ENCODE results near the gene ZNHIT1.

The ZNHIT1 gene

GRCh38 chr7:101177644-101178043 lies 40.3 kb upstream of the ZNHIT1 start:
- TF ChIP-seq, protein P1, sequence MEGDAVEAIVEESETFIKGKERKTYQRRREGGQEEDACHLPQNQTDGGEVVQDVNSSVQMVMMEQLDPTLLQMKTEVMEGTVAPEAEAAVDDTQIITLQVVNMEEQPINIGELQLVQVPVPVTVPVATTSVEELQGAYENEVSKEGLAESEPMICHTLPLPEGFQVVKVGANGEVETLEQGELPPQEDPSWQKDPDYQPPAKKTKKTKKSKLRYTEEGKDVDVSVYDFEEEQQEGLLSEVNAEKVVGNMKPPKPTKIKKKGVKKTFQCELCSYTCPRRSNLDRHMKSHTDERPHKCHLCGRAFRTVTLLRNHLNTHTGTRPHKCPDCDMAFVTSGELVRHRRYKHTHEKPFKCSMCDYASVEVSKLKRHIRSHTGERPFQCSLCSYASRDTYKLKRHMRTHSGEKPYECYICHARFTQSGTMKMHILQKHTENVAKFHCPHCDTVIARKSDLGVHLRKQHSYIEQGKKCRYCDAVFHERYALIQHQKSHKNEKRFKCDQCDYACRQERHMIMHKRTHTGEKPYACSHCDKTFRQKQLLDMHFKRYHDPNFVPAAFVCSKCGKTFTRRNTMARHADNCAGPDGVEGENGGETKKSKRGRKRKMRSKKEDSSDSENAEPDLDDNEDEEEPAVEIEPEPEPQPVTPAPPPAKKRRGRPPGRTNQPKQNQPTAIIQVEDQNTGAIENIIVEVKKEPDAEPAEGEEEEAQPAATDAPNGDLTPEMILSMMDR (IDR thresholded peaks at IDR 0.05; ENCODE audit: extremely low read depth, insufficient read depth, missing control alignments) = no peak
- no peak for DNase-seq (ENCODE audit: low spot score)
- in situ Hi-C loops (cut with MboI; ENCODE audit: low pct_unique_long_range_greater_than_20kb, low sequenced_read_pairs, unreplicated experiment) = no loop called here

- no peak for DNase-seq (ENCODE audit: low spot score)
- in situ Hi-C loops (cut with MboI; ENCODE audit: low pct_unique_long_range_greater_than_20kb, low sequenced_read_pairs, unreplicated experiment) = no loop called here
- TF ChIP-seq, protein P1 (IDR thresholded peaks at IDR 0.05; ENCODE audit: extremely low read depth, insufficient read depth, missing control alignments) = no peak
Measured at GRCh38 chr7:101179117-101179516, 38.8 kb upstream of the ZNHIT1 start.

GRCh38 chr7:101179713-101180112 lies 38.3 kb upstream of the ZNHIT1 start:
- TF ChIP-seq, protein P1 (IDR thresholded peaks at IDR 0.05; ENCODE audit: extremely low read depth, insufficient read depth, missing control alignments) = no peak
- no peak for DNase-seq (ENCODE audit: low spot score)
- in situ Hi-C loops (cut with MboI; ENCODE audit: low pct_unique_long_range_greater_than_20kb, low sequenced_read_pairs, unreplicated experiment) = no loop called here

DNA sequence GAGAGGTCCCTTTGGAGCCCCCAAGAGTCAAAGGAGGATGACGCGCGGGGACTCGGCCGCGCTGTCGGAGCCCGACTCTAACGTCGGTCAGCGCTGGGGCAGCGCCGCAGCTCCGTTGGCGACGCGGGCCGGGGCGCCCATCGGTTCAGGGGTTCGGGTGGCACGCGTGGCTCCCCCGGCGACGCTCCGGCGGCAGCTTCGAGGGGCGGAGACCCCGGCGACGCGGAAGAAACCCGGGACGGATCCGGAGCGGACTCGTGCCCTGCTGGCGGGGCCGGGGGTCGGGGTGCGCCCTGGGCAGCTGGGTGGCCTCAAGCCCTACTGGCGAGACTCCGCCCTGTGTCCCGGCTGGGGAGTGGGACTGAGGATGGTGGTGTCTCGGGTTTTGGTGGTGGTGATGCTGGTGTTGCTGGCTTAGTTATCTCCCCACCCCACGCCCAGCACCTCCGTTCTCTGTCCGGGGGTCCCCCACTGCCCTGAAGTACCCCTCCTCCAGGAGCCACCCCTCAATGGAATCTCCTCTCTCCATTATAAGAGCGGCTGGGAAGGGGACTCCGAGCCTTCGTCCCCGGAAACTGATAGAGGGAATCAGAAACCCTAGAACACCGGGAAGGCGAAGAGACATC lies 37.7 kb upstream of the ZNHIT1 start, which contains the start of gene NAT16:
NAT16 (minus strand) TSS at position 164 of the 626 bp plus-strand sequence. CDS start 5,486 bp downstream, outside the sequence.
- TF ChIP-seq, protein P1 (IDR thresholded peaks at IDR 0.05; ENCODE audit: extremely low read depth, insufficient read depth, missing control alignments) = no peak
- no peak for DNase-seq (ENCODE audit: low spot score)
- in situ Hi-C loops (cut with MboI; ENCODE audit: low pct_unique_long_range_greater_than_20kb, low sequenced_read_pairs, unreplicated experiment) = no loop called here

GRCh38 chr7:101185258-101185839 lies 32.6 kb upstream of the ZNHIT1 start:
- in situ Hi-C loops (cut with MboI; ENCODE audit: low pct_unique_long_range_greater_than_20kb, low sequenced_read_pairs, unreplicated experiment) = no loop called here
- no peak for DNase-seq (ENCODE audit: low spot score)
- TF ChIP-seq, protein P1 (IDR thresholded peaks at IDR 0.05; ENCODE audit: extremely low read depth, insufficient read depth, missing control alignments) = no peak

GRCh38 chr7:101186194-101186593 lies 31.8 kb upstream of the ZNHIT1 start:
- TF ChIP-seq, protein P1 (IDR thresholded peaks at IDR 0.05; ENCODE audit: extremely low read depth, insufficient read depth, missing control alignments) = no peak
- no peak for DNase-seq (ENCODE audit: low spot score)
- in situ Hi-C loops (cut with MboI; ENCODE audit: low pct_unique_long_range_greater_than_20kb, low sequenced_read_pairs, unreplicated experiment) = no loop called here
